A375 (cell line): ENCODE results near the gene DHX34. TPM values are rescaled to one million over a fixed set of nuclear protein-coding genes. Genes with fewer than 3 reads are reported as not detected.

ENCODE experiments used
- total RNA-seq: library from RNA; depleted of rRNA; stranded (reverse); fragments of >200 nt; shearing (Covaris generic); gene quantifications from 2 replicates; pipeline ENCODE4 v1.2.3, GENCODE V29; 2014; rRNA removed

DHX34 gene
- 30.0 and 34.4 TPM in 2 replicates for total RNA-seq

GRCh38 chr19:47348819-47349795 is at the start of gene DHX34:
Gene DHX34, plus strand, starts transcription at chr19:47349315. Its CDS starts 3,716 bp downstream, at chr19:47353031.

GRCh38 chr19:47309608-47310007 is 39.5 kb upstream of the DHX34 start, which contains the start of gene C5AR1:
Gene C5AR1, plus strand, starts transcription at chr19:47309861. Its CDS starts 35 bp downstream, at chr19:47309896.

GRCh38 chr19:47331931-47332547 is 17.1 kb upstream of the DHX34 start, which contains the start of gene C5AR2:
Gene C5AR2, plus strand, starts transcription at chr19:47332175. Its CDS starts 8,625 bp downstream, at chr19:47340800.

GRCh38 chr19:47419030-47419783 is 70.1 kb downstream of the DHX34 start, which contains the start of gene MEIS3:
Gene MEIS3, minus strand, starts transcription at chr19:47419527. Its CDS starts 446 bp downstream, at chr19:47419081.

Other genes starting within 250 kb of the DHX34 start
- gene ZC3H4, start 235.5 kb upstream of the DHX34 start, total RNA-seq = 21.5 and 26.7 TPM in 2 replicates
- gene SAE1, start 218.5 kb upstream of the DHX34 start, total RNA-seq = 172 and 182 TPM in 2 replicates
- 15.8 and 16.9 TPM in 2 replicates for gene BBC3, start 118.1 kb upstream of the DHX34 start, total RNA-seq
- gene CCDC9, start 92.8 kb upstream of the DHX34 start, total RNA-seq = 20.5 and 22.0 TPM in 2 replicates
- gene INAFM1, start 74.4 kb upstream of the DHX34 start, total RNA-seq = 6.1 and 8.1 TPM in 2 replicates
- 0.64 TPM in 2 replicates for gene C5AR1, start 39.5 kb upstream of the DHX34 start, total RNA-seq
- gene C5AR2, start 17.1 kb upstream of the DHX34 start, total RNA-seq = not detected in 2 replicates
- 8.0 and 11.1 TPM in 2 replicates for gene MEIS3, start 70.2 kb downstream of the DHX34 start, total RNA-seq
- not detected in 2 replicates for gene SLC8A2, start 122.6 kb downstream of the DHX34 start, total RNA-seq
- gene KPTN, start 134.9 kb downstream of the DHX34 start, total RNA-seq = 9.9 and 14.9 TPM in 2 replicates
- 55.5 and 61.0 TPM in 2 replicates for gene NAPA, start 165.7 kb downstream of the DHX34 start, total RNA-seq
- gene ZNF541, start 223.8 kb downstream of the DHX34 start, total RNA-seq = not detected in 2 replicates